Stimulated activated CD4-positive, alpha-beta T cell treated with anti-CD3 and anti-CD28 coated beads, Interleukin-12 subunit alpha, Interleukin-12 subunit beta, amount 100 ng/mL, for 24 hours (primary cell): ENCODE data around the gene TRIM32.

Source experiments
- DNase-seq, 2 experiments: peaks; one replicate each; pipeline ENCODE4 v3.0.0-alpha.2; 2020; ENCODE audit warnings: low read depth in 2 of 2

Gene TRIM32, protein sequence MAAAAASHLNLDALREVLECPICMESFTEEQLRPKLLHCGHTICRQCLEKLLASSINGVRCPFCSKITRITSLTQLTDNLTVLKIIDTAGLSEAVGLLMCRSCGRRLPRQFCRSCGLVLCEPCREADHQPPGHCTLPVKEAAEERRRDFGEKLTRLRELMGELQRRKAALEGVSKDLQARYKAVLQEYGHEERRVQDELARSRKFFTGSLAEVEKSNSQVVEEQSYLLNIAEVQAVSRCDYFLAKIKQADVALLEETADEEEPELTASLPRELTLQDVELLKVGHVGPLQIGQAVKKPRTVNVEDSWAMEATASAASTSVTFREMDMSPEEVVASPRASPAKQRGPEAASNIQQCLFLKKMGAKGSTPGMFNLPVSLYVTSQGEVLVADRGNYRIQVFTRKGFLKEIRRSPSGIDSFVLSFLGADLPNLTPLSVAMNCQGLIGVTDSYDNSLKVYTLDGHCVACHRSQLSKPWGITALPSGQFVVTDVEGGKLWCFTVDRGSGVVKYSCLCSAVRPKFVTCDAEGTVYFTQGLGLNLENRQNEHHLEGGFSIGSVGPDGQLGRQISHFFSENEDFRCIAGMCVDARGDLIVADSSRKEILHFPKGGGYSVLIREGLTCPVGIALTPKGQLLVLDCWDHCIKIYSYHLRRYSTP

GRCh38 chr9:116687074-116687753 is at the start of gene TRIM32:
TRIM32 (plus strand) TSS chr9:116687305; CDS start chr9:116697743, 10,438 bp downstream.
- peak; percentile 86 to 95 for DNase-seq

GRCh38 chr9:116639251-116639741 is 47.8 kb upstream of the TRIM32 start:
- no peak for DNase-seq

GRCh38 chr9:116641292-116642059 is 45.6 kb upstream of the TRIM32 start:
- no peak for DNase-seq

DNA sequence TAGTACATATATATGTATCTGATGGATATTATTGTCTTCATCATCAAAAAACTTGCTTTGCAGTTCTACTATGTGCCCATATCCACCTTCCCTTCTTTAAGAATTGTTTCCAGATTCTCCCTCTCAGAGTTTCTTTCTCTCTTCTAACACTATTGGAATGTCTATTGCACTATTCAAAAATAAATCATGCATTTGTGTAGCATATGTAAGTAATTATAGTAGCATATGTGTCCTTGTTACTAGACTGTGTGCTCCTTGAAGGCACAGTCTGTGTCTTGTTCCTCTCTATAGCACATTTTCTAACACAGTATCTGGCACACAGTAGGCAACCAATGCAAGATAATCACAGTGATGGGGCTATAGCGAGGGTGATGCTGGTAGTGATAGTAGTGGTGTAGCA is 43.4 kb upstream of the TRIM32 start:
- no peak for DNase-seq

- no peak for DNase-seq
Observed at GRCh38 chr9:116644091-116644688, 42.9 kb upstream of the TRIM32 start.

GRCh38 chr9:116646661-116647514 is 40.2 kb upstream of the TRIM32 start:
- no peak for DNase-seq

GRCh38 chr9:116647515-116647809 is 39.6 kb upstream of the TRIM32 start:
- DNase-seq = no peak

GRCh38 chr9:116653348-116654058 is 33.6 kb upstream of the TRIM32 start:
- no peak for DNase-seq

DNA sequence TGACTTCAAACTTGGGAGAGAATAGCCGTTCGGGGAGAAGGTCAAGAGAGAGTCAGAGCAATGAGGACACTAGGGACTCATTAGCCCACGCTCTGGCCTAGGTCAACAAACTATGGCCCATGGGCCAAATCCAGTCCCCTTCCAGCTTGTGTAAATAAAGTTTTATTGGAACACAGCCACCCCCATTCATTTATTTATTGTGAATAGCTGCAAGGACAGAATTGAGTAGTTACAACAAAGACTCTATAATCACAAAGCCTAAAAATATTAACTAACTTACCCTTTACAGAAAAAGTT is 33.1 kb upstream of the TRIM32 start:
- no peak for DNase-seq

- DNase-seq = no peak
Observed at GRCh38 chr9:116656501-116656971, 30.6 kb upstream of the TRIM32 start.

- no peak for DNase-seq
Observed at GRCh38 chr9:116656977-116657376, 30.1 kb upstream of the TRIM32 start.

- DNase-seq = no peak
Observed at GRCh38 chr9:116658265-116658664, 28.8 kb upstream of the TRIM32 start.

DNA sequence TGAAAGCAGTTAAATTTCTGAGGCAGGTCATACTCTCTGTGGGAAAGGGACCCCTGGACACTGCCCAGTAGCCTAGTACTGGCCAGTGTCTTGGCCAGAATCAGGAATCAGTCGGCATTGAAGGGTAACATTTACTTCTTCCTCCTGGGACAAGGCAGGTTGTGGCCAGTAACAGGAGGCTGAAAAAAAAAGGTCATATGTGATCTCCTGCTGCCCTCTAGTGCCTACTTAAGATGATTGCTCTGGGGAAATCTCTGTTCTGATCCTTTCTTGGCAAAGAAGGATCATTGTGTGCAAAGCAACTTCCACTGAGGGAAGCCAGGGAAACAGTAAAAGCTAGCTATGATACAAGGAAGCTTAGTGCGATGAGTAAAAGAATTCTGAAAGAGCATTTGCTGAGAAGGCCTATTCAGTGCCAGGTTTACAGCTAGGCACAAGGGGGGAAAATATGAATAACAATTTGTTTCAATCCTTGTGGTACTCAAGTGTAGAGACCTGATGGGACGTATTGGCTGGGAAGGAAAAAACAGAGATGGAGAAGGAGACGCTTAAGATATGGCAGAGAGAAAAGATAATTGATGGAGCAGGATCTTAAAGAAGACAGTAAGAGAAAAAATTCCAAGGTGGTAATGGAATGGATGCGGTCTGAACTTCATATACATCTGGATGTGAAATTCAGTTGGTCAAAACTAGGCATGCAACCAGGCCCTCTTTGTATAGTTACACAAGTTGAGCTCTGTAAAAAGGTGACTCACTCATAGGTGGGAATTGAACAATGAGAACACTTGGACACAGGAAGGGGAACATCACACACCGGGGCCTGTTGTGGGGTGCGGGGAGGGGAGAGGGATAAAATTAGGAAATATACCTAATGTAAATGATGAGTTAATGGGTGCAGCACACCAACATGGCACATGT is 25.8 kb upstream of the TRIM32 start:
- DNase-seq = no peak

GRCh38 chr9:116662646-116663310 is 24.3 kb upstream of the TRIM32 start:
- DNase-seq = no peak

- DNase-seq = no peak
Observed at GRCh38 chr9:116663581-116663980, 23.5 kb upstream of the TRIM32 start.

GRCh38 chr9:116668970-116669695 is 18.0 kb upstream of the TRIM32 start:
- DNase-seq = no peak

GRCh38 chr9:116671605-116672004 is 15.5 kb upstream of the TRIM32 start:
- DNase-seq = no peak

DNA sequence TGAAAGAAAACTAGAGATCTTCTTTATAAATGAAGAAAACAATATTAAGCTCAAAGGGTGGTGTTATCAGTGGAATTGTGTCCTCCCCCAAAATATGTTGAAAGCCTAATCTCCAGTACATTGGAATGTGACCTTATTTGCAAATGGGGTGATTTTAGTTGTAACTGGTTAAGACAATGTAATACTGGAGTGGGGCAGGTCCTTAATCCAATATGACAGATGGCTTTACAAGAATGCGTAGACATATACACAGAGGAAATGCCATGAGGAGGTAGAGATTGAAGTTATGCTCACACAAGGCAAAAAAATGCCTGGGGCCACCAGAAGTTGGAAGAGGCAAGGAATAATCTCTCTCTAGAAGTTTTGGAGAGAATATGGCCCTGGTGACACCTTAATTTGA is 13.7 kb upstream of the TRIM32 start:
- no peak for DNase-seq
